Glutamatergic neuron (in vitro differentiated cells): ENCODE results near the gene S100A9. TPM values are rescaled to one million over a fixed set of nuclear protein-coding genes. Genes with fewer than 3 reads are reported as not detected.

Experiments used
- DNase-seq: peaks from one replicate; pipeline ENCODE4 v3.0.0; 2022
- H3K27ac Mint-ChIP-seq: one replicate; pipeline ENCODE4 v1.8.0; 2020; ENCODE audit warnings: mild to moderate bottlenecking, mixed read lengths, inconsistent platforms; ENCODE audit not compliant: unreplicated experiment
- H3K27me3 Mint-ChIP-seq: one replicate; pipeline ENCODE4 v1.8.0; 2020; ENCODE audit warnings: mild to moderate bottlenecking, moderate library complexity, mixed read lengths, inconsistent platforms; ENCODE audit not compliant: unreplicated experiment
- H3K36me3 Mint-ChIP-seq: one replicate; pipeline ENCODE4 v1.8.0; 2020; ENCODE audit warnings: mild to moderate bottlenecking, mixed read lengths, inconsistent platforms; ENCODE audit not compliant: unreplicated experiment
- H3K4me1 Mint-ChIP-seq: one replicate; pipeline ENCODE4 v1.8.0; 2020; ENCODE audit warnings: mild to moderate bottlenecking, low read depth, mixed read lengths, inconsistent platforms; ENCODE audit not compliant: unreplicated experiment
- H3K4me3 Mint-ChIP-seq: one replicate; pipeline ENCODE4 v1.8.0; 2020; ENCODE audit warnings: mild to moderate bottlenecking, mixed read lengths, inconsistent platforms; ENCODE audit not compliant: unreplicated experiment
- H3K9me3 Mint-ChIP-seq: one replicate; pipeline ENCODE4 v1.8.0; 2020; ENCODE audit warnings: mild to moderate bottlenecking, moderate library complexity, mixed read lengths, inconsistent platforms; ENCODE audit not compliant: unreplicated experiment
- CTCF ChIP-seq: fragments of 200-600 bp; sonication (generic); IDR thresholded peaks from one replicate; pipeline ENCODE4 v1.5.0; 2021; ENCODE audit not compliant: partially characterized antibody, unreplicated experiment
- total RNA-seq: library from RNA; stranded (reverse); fragmentation: NEBNext Ultra II Directional; extraction: Animal tissue kit (Norgen Biotek cat#: 25700); gene quantifications from one replicate; pipeline ENCODE4 v1.2.1, GENCODE V29; 2021; ENCODE audit not compliant: unreplicated experiment

S100A9 gene
- total RNA-seq, 1 donor from 2014 or later, result not detected

GRCh38 chr1:153396461-153396860 is 38.8 kb downstream of the S100A9 start:
- Mint-ChIP-seq H3K9me3 (no peaks in the 10 kb centered on the region), H3K4me1 (peaks cover 2% of the 10 kb centered on the region), H3K36me3 (no peaks in the 10 kb centered on the region), H3K4me3 (no peak overlapping the region), H3K27me3 (peaks cover 17% of the 10 kb centered on the region), H3K27ac (no peak overlapping the region)
- no peak for TF ChIP-seq CTCF
- DNase-seq, result no peak

- no peaks in the 10 kb centered on the region for H3K9me3 Mint-ChIP-seq
- H3K27me3 Mint-ChIP-seq, result peaks cover 17% of the 10 kb centered on the region
- no peak for TF ChIP-seq CTCF
- peaks cover 2% of the 10 kb centered on the region for H3K4me1 Mint-ChIP-seq
- H3K36me3 Mint-ChIP-seq, result no peaks in the 10 kb centered on the region
- no peak for DNase-seq
- H3K4me3 Mint-ChIP-seq, result no peak overlapping the region
- peak overlapping the region; percentile 35 for H3K27ac Mint-ChIP-seq
Measured at GRCh38 chr1:153397051-153397923, 39.6 kb downstream of the S100A9 start.

- H3K36me3 Mint-ChIP-seq, result no peaks in the 10 kb centered on the region
- no peak overlapping the region for H3K4me3 Mint-ChIP-seq
- peaks cover 17% of the 10 kb centered on the region for H3K27me3 Mint-ChIP-seq
- DNase-seq, result no peak
- peaks cover 2% of the 10 kb centered on the region for H3K4me1 Mint-ChIP-seq
- H3K9me3 Mint-ChIP-seq, result no peaks in the 10 kb centered on the region
- no peak for TF ChIP-seq CTCF
- no peak overlapping the region for H3K27ac Mint-ChIP-seq
Measured at GRCh38 chr1:153397924-153398651, 40.4 kb downstream of the S100A9 start.

DNA sequence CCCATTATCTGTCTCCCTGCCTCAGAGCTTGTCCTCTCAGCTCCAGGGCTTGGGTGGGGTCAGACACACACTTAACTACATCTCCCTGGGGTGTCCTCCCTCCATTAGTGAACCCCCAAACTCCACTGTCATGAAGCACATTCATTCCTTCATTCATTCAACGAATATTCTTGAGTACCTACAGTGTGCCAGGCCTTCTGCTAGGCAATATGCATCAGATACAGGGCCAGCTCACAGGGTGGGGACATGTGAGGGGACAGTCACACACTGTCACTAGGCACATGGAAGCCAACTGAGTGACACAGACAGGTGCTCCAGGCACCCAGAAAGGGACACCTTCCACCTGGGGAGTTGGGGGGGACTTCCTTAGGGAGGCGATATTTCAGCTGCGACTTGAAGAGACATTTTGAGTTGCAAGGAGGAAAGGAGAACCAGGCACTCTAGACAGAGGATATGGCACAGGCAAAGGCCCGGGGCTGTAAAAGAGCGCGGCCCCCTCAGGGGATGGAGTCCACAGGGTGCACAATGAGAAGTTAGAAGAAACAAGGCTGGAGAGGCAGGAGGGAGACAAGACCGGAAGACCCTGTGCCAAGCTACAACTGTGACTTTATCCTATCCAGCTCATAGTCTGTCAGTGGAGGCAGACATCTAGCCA is 41.9 kb downstream of the S100A9 start:
- Mint-ChIP-seq H3K27ac (no peak overlapping the region), H3K9me3 (peaks cover under 1% of the 10 kb centered on the region), H3K4me1 (peaks cover 2% of the 10 kb centered on the region), H3K36me3 (no peaks in the 10 kb centered on the region), H3K4me3 (no peak overlapping the region), H3K27me3 (peaks cover 16% of the 10 kb centered on the region)
- TF ChIP-seq CTCF, result no peak
- no peak for DNase-seq

DNA sequence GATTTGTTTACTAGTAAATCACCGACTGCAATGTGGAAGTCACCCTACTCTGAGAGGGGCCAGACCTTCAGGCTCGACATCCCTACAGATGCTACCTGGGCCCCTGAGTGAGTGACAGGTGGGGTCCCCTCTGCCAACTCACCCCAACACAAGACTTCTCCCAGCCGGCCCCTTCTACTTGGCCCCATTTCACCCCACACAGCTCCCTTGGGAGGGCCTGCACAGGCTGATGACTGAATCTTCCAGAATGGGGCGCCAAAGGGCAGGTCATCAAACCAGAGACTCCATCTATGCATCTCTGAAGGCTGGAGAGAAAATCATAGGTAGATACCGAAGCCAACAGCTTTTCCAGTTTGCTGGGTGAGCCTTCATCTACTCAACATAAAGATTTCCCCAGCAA is 42.6 kb downstream of the S100A9 start:
- no peak overlapping the region for H3K27ac Mint-ChIP-seq

More for the DNA sequence above, 42.6 kb downstream of the S100A9 start:
- no peak for TF ChIP-seq CTCF
- no peak overlapping the region for H3K4me3 Mint-ChIP-seq
- peaks cover 2% of the 10 kb centered on the region for H3K4me1 Mint-ChIP-seq
- peaks cover 3% of the 10 kb centered on the region for H3K9me3 Mint-ChIP-seq
- no peak for DNase-seq
- peaks cover 14% of the 10 kb centered on the region for H3K27me3 Mint-ChIP-seq
- no peaks in the 10 kb centered on the region for H3K36me3 Mint-ChIP-seq
